HepG2 (cell line): ENCODE results near the gene PWP1. TPM values are rescaled to one million over a fixed set of nuclear protein-coding genes. Genes with fewer than 3 reads are reported as not detected.
A peak's percentile ranks its signal among the peaks of the same experiment; 100 is the strongest.

Experiments
- DPF2 ChIP-seq: sonication (generic); formaldehyde crosslinking; IDR thresholded peaks from 2 replicates; pipeline ENCODE4 v1.4.0; 2020; ENCODE audit warnings: mild to moderate bottlenecking, low read depth, missing genetic modification reagents, borderline replicate concordance
- KAT2B ChIP-seq: fragments of 150-350 bp; IDR thresholded peaks from 2 replicates; pipeline ENCODE4 v1.6.1; 2014; ENCODE audit warnings: low read depth, low read length, borderline replicate concordance
- NR3C1 ChIP-seq: sonication (generic); formaldehyde crosslinking; IDR thresholded peaks from 2 replicates; pipeline ENCODE4 v1.4.0; 2020; ENCODE audit warnings: missing genetic modification reagents
- PITX1 ChIP-seq: sonication (generic); formaldehyde crosslinking; IDR thresholded peaks from 2 replicates; pipeline ENCODE4 v1.5.1; 2020; ENCODE audit warnings: mild to moderate bottlenecking, missing genetic modification reagents
- SMARCE1 ChIP-seq: fragments of 450-650 bp; IDR thresholded peaks from 2 replicates; pipeline ENCODE4 v1.6.1; 2017; ENCODE audit warnings: borderline replicate concordance
- SNAPC2 ChIP-seq: sonication (generic); formaldehyde crosslinking; IDR thresholded peaks from 2 replicates; pipeline ENCODE4 v1.8.1; 2022; ENCODE audit warnings: mild to moderate bottlenecking, missing genetic modification reagents
- STAG1 ChIP-seq: sonication (generic); formaldehyde crosslinking; IDR thresholded peaks from 2 replicates; pipeline ENCODE4 v1.4.0; 2020; ENCODE audit warnings: missing genetic modification reagents
- TBX3 ChIP-seq: fragments of 450-650 bp; IDR thresholded peaks from 2 replicates; pipeline ENCODE4 v1.6.1; 2017; ENCODE audit warnings: antibody characterized with exemption, mild to moderate bottlenecking, inconsistent platforms, borderline replicate concordance
- ZBTB20 ChIP-seq: sonication (generic); formaldehyde crosslinking; IDR thresholded peaks from 2 replicates; pipeline ENCODE4 v1.8.1; 2023; ENCODE audit warnings: missing genetic modification reagents, low read depth, mild to moderate bottlenecking, borderline replicate concordance
- ZC3H4 ChIP-seq: sonication (generic); formaldehyde crosslinking; IDR thresholded peaks from 2 replicates; pipeline ENCODE4 v1.4.0; 2020; ENCODE audit warnings: missing genetic modification reagents, borderline replicate concordance
- ZNF124 ChIP-seq: sonication (generic); formaldehyde crosslinking; IDR thresholded peaks from 2 replicates; pipeline ENCODE4 v1.4.0; 2020; ENCODE audit warnings: missing genetic modification reagents
- ZNF432 ChIP-seq: sonication (generic); formaldehyde crosslinking; IDR thresholded peaks from 2 replicates; pipeline ENCODE4 v1.5.0; 2020; ENCODE audit warnings: missing genetic modification reagents, mild to moderate bottlenecking, borderline replicate concordance
- ZNF468 ChIP-seq: sonication (generic); formaldehyde crosslinking; IDR thresholded peaks from 2 replicates; pipeline ENCODE4 v1.8.0; 2022; ENCODE audit warnings: mild to moderate bottlenecking, moderate library complexity, missing genetic modification reagents
- ZNF768 ChIP-seq: sonication (generic); formaldehyde crosslinking; IDR thresholded peaks from 2 replicates; pipeline ENCODE4 v1.4.0; 2020; ENCODE audit warnings: missing genetic modification reagents
- polyA plus RNA-seq, 8 experiments: library from polyadenylated mRNA; depleted of rRNA in 3 of 8; stranded (reverse) in 7 of 8; unstranded in 1 of 8; fragments of >200 nt; fragmentation: Illumina TruSeq in 4 of 8; extraction: Trizol in 4 of 8; gene quantifications; 2 replicates each; pipeline versions ENCODE4 v1.2.1 to v1.2.3, GENCODE V29; 2011 to 2016; ENCODE audit warnings: low read depth in 4 of 8, missing spikeins in 1 of 8, mixed read lengths in 1 of 8; ENCODE audit not compliant: insufficient read depth in 1 of 8
- total RNA-seq, 5 experiments: library from RNA; depleted of rRNA; stranded (reverse); fragments of >200 nt; fragmentation: Illumina TruSeq; extraction: Trizol; gene quantifications; 2 replicates each; pipeline ENCODE4 v1.2.3, GENCODE V29; 2016; ENCODE audit warnings: low read depth in 1 of 5
- TF ChIP-seq, protein P1 (sequence below): sonication (generic); formaldehyde crosslinking; IDR thresholded peaks from 2 replicates; pipeline ENCODE4 v1.4.0; 2020; ENCODE audit warnings: low read depth, missing genetic modification reagents
- TF ChIP-seq, protein P2 (sequence below): sonication (generic); formaldehyde crosslinking; conservative IDR thresholded peaks from 2 replicates; pipeline ENCODE4 v1.8.0; 2022; ENCODE audit warnings: missing genetic modification reagents
- TF ChIP-seq, protein P3 (sequence below): sonication (generic); formaldehyde crosslinking; IDR thresholded peaks from 2 replicates; pipeline ENCODE4 v1.4.0; 2020; ENCODE audit warnings: missing genetic modification reagents, borderline replicate concordance
- TF ChIP-seq, protein P4 (sequence below): IDR thresholded peaks from 2 replicates; pipeline ENCODE4 v1.6.1; 2016

The PWP1 gene
- total and polyA plus RNA-seq, 2 of the 13 experiments (the other 11 are each of a cell fraction or from before 2014, with no cell fraction given) = 65.9 to 70.2 TPM

DNA sequence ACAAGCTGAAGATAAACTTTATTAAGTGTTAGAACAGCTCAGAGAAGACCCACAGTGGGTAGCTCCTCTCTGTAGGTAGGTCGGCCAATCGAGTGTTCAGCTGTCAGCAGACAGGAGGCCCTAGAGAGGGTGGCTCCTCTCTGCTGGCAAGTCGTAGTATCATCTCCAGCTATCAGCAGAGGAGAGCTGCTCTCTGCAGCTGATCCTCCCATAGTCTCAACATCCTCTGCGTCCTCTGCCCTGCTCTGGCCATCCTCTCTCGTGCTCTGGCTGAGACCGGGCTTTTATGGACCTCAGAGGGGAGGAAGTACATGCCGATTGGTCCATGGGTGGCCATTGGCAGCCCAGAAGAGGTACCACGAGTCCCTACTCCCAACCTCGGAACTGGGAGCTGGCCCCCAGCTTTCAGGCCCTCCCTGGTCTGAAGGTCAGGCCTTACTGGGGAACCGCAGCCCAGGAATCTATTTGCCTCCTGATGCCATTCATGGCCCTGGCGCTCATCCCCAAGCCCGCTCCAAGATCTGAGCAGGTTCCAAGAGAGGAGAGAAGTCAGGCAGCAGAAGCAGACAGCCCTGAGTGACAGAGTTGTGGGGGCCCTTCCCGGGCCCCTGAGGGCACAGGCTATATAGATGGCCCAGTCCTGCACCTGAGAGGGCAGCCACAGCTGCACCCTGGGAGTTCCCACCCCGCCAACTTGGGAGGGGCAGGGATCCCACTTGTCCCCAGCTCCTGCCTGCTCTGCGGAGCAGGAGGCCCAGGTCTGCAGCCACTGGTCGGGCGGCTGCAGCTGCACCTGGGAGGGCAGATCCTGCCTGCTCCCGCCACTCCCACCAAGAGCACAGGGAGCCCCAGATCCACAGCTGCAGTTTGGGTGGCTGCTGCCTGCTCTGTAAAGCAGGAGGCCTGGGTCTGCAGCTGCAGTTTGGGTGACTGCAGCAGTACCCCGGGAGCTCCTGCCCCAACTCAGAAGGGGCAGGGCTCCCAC is 3.5 kb upstream of the PWP1 start (continued):
- TF ChIP-seq ZC3H4 (CRISPR knock-in tag) (no peak), TBX3 (no peak), ZBTB20 (no peak; the same call in 1 of the 2 replicates), NR3C1 (CRISPR knock-in tag) (no peak), ZNF468 (CRISPR knock-in tag) (no peak), SNAPC2 (no peak), ZNF768 (CRISPR knock-in tag) (no peak), STAG1 (CRISPR knock-in tag) (no peak), ZNF432 (no peak), DPF2 (CRISPR knock-in tag) (no peak), ZNF124 (no peak; the same call in 1 of the 2 replicates), SMARCE1 (no peak), KAT2B (no peak), PITX1 (CRISPR knock-in tag) (no peak)
- TF ChIP-seq, protein P1, sequence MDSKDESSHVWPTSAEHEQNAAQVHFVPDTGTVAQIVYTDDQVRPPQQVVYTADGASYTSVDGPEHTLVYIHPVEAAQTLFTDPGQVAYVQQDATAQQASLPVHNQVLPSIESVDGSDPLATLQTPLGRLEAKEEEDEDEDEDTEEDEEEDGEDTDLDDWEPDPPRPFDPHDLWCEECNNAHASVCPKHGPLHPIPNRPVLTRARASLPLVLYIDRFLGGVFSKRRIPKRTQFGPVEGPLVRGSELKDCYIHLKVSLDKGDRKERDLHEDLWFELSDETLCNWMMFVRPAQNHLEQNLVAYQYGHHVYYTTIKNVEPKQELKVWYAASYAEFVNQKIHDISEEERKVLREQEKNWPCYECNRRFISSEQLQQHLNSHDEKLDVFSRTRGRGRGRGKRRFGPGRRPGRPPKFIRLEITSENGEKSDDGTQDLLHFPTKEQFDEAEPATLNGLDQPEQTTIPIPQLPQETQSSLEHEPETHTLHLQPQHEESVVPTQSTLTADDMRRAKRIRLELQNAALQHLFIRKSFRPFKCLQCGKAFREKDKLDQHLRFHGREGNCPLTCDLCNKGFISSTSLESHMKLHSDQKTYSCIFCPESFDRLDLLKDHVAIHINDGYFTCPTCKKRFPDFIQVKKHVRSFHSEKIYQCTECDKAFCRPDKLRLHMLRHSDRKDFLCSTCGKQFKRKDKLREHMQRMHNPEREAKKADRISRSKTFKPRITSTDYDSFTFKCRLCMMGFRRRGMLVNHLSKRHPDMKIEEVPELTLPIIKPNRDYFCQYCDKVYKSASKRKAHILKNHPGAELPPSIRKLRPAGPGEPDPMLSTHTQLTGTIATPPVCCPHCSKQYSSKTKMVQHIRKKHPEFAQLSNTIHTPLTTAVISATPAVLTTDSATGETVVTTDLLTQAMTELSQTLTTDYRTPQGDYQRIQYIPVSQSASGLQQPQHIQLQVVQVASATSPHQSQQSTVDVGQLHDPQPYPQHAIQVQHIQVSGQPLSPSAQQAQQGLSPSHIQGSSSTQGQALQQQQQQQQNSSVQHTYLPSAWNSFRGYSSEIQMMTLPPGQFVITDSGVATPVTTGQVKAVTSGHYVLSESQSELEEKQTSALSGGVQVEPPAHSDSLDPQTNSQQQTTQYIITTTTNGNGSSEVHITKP (CRISPR knock-in tag) = no peak; the same call in 1 of the 2 replicates
- TF ChIP-seq, protein P2, sequence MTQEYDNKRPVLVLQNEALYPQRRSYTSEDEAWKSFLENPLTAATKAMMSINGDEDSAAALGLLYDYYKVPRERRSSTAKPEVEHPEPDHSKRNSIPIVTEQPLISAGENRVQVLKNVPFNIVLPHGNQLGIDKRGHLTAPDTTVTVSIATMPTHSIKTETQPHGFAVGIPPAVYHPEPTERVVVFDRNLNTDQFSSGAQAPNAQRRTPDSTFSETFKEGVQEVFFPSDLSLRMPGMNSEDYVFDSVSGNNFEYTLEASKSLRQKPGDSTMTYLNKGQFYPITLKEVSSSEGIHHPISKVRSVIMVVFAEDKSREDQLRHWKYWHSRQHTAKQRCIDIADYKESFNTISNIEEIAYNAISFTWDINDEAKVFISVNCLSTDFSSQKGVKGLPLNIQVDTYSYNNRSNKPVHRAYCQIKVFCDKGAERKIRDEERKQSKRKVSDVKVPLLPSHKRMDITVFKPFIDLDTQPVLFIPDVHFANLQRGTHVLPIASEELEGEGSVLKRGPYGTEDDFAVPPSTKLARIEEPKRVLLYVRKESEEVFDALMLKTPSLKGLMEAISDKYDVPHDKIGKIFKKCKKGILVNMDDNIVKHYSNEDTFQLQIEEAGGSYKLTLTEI = no peak
- TF ChIP-seq, protein P3, sequence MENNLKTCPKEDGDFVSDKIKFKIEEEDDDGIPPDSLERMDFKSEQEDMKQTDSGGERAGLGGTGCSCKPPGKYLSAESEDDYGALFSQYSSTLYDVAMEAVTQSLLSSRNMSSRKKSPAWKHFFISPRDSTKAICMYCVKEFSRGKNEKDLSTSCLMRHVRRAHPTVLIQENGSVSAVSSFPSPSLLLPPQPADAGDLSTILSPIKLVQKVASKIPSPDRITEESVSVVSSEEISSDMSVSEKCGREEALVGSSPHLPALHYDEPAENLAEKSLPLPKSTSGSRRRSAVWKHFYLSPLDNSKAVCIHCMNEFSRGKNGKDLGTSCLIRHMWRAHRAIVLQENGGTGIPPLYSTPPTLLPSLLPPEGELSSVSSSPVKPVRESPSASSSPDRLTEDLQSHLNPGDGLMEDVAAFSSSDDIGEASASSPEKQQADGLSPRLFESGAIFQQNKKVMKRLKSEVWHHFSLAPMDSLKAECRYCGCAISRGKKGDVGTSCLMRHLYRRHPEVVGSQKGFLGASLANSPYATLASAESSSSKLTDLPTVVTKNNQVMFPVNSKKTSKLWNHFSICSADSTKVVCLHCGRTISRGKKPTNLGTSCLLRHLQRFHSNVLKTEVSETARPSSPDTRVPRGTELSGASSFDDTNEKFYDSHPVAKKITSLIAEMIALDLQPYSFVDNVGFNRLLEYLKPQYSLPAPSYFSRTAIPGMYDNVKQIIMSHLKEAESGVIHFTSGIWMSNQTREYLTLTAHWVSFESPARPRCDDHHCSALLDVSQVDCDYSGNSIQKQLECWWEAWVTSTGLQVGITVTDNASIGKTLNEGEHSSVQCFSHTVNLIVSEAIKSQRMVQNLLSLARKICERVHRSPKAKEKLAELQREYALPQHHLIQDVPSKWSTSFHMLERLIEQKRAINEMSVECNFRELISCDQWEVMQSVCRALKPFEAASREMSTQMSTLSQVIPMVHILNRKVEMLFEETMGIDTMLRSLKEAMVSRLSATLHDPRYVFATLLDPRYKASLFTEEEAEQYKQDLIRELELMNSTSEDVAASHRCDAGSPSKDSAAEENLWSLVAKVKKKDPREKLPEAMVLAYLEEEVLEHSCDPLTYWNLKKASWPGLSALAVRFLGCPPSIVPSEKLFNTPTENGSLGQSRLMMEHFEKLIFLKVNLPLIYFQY (CRISPR knock-in tag) = no peak; the same call in 1 of the 2 replicates
- TF ChIP-seq, protein P4, sequence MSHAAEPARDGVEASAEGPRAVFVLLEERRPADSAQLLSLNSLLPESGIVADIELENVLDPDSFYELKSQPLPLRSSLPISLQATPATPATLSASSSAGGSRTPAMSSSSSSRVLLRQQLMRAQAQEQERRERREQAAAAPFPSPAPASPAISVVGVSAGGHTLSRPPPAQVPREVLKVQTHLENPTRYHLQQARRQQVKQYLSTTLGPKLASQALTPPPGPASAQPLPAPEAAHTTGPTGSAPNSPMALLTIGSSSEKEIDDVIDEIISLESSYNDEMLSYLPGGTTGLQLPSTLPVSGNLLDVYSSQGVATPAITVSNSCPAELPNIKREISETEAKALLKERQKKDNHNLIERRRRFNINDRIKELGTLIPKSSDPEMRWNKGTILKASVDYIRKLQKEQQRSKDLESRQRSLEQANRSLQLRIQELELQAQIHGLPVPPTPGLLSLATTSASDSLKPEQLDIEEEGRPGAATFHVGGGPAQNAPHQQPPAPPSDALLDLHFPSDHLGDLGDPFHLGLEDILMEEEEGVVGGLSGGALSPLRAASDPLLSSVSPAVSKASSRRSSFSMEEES = peak; percentile 65
